Activated T-cell treated with anti-CD3 and anti-CD28 coated beads, Interleukin-2, amount 50 U/mL, for 72 hours (primary cell): ENCODE results near the gene COX4I2. TPM values are rescaled to one million over a fixed set of nuclear protein-coding genes. Genes with fewer than 3 reads are reported as not detected.
A peak's percentile ranks its signal among the peaks of the same experiment; 100 is the strongest.

Source experiments
- ATAC-seq, 2 donors: fragments of 150-1000 bp; cut with Tn5 transposase; replicated peaks in 1 of 2; 2 replicates each; pipeline ENCODE4 v1.10.0; 2021; ENCODE audit warnings: moderate library complexity in 2 of 2, mild to moderate bottlenecking in 1 of 2
- DNase-seq, 2 donors: peaks; one replicate each; pipeline ENCODE4 v3.0.0; 2021 to 2022; ENCODE audit warnings: mixed read lengths in 1 of 2
- H3K27ac Mint-ChIP-seq: one replicate; pipeline ENCODE4 v1.8.0; 2022; ENCODE audit warnings: mild to moderate bottlenecking, moderate library complexity, mixed read lengths
- H3K27me3 Mint-ChIP-seq: one replicate; pipeline ENCODE4 v1.8.0; 2022; ENCODE audit warnings: low read depth, mixed read lengths
- H3K36me3 Mint-ChIP-seq, 2 donors: one replicate each; pipeline ENCODE4 v1.8.0; 2022; ENCODE audit warnings: mixed read lengths in 2 of 2, mild to moderate bottlenecking in 1 of 2; ENCODE audit not compliant: insufficient read depth in 2 of 2
- H3K4me1 Mint-ChIP-seq: one replicate; pipeline ENCODE4 v1.8.0; 2022; ENCODE audit warnings: low read depth, mixed read lengths
- H3K4me3 Mint-ChIP-seq, 2 donors: one replicate each; pipeline ENCODE4 v1.8.0; 2022; ENCODE audit warnings: mild to moderate bottlenecking in 2 of 2, mixed read lengths in 2 of 2, moderate library complexity in 2 of 2
- H3K9me3 Mint-ChIP-seq, 2 donors: one replicate each; pipeline ENCODE4 v1.8.0; 2022; ENCODE audit warnings: mixed read lengths in 2 of 2
- total RNA-seq, 2 donors: library from RNA; stranded (reverse); gene quantifications; one replicate each; pipeline ENCODE4 v1.2.3, GENCODE V29; 2022

Gene COX4I2
- total RNA-seq, 2 donors from 2014 or later = not detected

DNA sequence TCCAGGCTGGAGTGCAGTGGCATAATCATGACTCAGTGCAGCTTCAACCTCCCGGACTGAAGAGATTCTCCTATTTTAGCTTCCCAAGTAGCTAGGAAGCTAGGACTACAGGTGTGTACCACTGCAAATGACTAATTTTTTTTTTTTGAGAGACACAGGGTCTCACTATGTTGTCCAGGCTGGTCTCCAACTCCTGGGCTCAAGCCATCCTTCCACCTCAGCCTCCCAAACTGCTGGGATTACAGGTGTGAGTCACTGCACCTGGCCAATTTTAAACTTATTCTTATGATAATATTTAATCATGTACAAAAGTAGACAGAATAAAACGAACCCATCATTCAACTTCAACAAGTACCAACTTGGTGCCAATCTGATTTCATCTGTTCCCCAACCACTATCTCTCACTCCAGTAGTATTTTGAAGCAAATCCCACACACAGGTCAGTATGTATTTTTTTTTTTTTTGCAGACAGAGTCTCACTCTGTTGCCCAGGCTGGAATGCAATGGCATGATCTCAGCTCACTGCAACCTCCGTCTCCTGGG, 52.5 kb downstream of the COX4I2 start:
- peaks cover 84% of the 10 kb centered on the region for H3K4me1 Mint-ChIP-seq
- no peaks in the 10 kb centered on the region for H3K9me3 Mint-ChIP-seq
- no peak for DNase-seq
- H3K36me3 Mint-ChIP-seq = peaks cover 14 to 34% of the 10 kb centered on the region in 2 donors
- H3K27me3 Mint-ChIP-seq = no peaks in the 10 kb centered on the region
- no peak overlapping the region for H3K4me3 Mint-ChIP-seq
- ATAC-seq = no peak
- peak overlapping the region; percentile 76 for H3K27ac Mint-ChIP-seq

DNA sequence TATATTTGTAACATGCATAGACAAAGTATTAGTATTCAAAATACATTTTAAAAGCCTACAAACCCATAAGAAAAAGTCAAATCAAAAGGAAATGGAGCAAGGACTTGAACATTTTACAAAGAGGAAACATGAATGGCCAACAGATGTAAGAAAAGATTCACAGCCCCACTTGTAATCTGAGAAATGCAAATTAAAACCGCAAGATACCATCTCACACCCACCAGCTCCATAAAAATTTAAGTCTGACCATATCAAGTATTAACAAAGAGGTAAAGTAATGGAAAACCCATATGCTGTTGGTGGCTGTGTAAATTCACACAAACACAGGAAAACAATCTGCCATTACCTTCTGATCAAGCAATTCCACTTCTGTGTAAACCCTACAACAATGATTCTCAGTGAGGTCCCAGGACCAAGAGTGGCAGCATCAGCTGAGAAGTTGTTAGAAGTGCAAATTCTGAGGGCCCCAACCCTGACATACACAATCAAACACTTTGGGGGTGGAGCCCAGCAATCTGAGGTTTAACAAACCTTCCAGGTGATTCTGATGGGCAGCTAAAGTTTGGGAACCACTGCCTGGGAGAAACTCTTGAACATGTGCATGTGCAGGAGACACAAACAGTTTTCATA, 54.0 kb downstream of the COX4I2 start:
- peak overlapping the region in 1 of 2 donors; percentile 4 for H3K4me3 Mint-ChIP-seq
- DNase-seq = no peak
- ATAC-seq = no peak
- no peaks in the 10 kb centered on the region for H3K27me3 Mint-ChIP-seq
- no peaks in the 10 kb centered on the region for H3K9me3 Mint-ChIP-seq
- H3K36me3 Mint-ChIP-seq = peaks cover 13 to 34% of the 10 kb centered on the region in 2 donors
- H3K4me1 Mint-ChIP-seq = peaks cover 84% of the 10 kb centered on the region
- peak overlapping the region; percentile 82 for H3K27ac Mint-ChIP-seq

GRCh38 chr20:31693402-31693801, 55.7 kb downstream of the COX4I2 start:
- Mint-ChIP-seq H3K4me1 (peaks cover 83% of the 10 kb centered on the region), H3K27ac (no peak overlapping the region), H3K4me3 (no peak overlapping the region)

GRCh38 chr20:31693987-31694661, 56.4 kb downstream of the COX4I2 start:
- H3K27ac Mint-ChIP-seq = peak overlapping the region; percentile 72
- H3K9me3 Mint-ChIP-seq = no peaks in the 10 kb centered on the region
- no peak overlapping the region for H3K4me3 Mint-ChIP-seq
- DNase-seq (no peak), ATAC-seq (no peak)
- H3K27me3 Mint-ChIP-seq = no peaks in the 10 kb centered on the region
- H3K4me1 Mint-ChIP-seq = peaks cover 83% of the 10 kb centered on the region
- peaks cover 9 to 32% of the 10 kb centered on the region in 2 donors for H3K36me3 Mint-ChIP-seq

More at GRCh38 chr20:31693402-31693801, 55.7 kb downstream of the COX4I2 start:
- no peaks in the 10 kb centered on the region for H3K9me3 Mint-ChIP-seq
- no peak for DNase-seq
- peaks cover 9 to 32% of the 10 kb centered on the region in 2 donors for H3K36me3 Mint-ChIP-seq
- no peaks in the 10 kb centered on the region for H3K27me3 Mint-ChIP-seq
- ATAC-seq = no peak

Other genes with a start within 250 kb of the COX4I2 start
- gene DEFB119, start 247.3 kb upstream of the COX4I2 start, total RNA-seq = not detected
- gene DEFB121, start 231.7 kb upstream of the COX4I2 start, total RNA-seq = not detected
- not detected for gene DEFB123, start 197.3 kb upstream of the COX4I2 start, total RNA-seq
- gene DEFB124, start 162.8 kb upstream of the COX4I2 start, total RNA-seq = not detected
- gene REM1, start 162.6 kb upstream of the COX4I2 start, total RNA-seq = not detected
- 100 to 1,000 TPM; 131 to 146 TPM for gene HM13, start 123.5 kb upstream of the COX4I2 start, total RNA-seq
- gene ID1, start 32.6 kb upstream of the COX4I2 start, total RNA-seq = 1 to 10 TPM in 1 of 2 donors, under 1 TPM in 1; 0.84 to 2.0 TPM
- 100 to 1,000 TPM; 120 to 152 TPM for gene BCL2L1, start 85.0 kb downstream of the COX4I2 start, total RNA-seq
- gene TPX2, start 101.4 kb downstream of the COX4I2 start, total RNA-seq = 100 to 1,000 TPM; 114 to 132 TPM
- under 1 TPM; 0.49 to 0.53 TPM for gene MYLK2, start 181.4 kb downstream of the COX4I2 start, total RNA-seq
- gene FOXS1, start 207.7 kb downstream of the COX4I2 start, total RNA-seq = not detected
- gene DUSP15, start 232.6 kb downstream of the COX4I2 start, total RNA-seq = not detected
- not detected for gene TTLL9, start 232.7 kb downstream of the COX4I2 start, total RNA-seq